ENCODE measurements around the gene ELMO2. TPM values are rescaled to one million over a fixed set of nuclear protein-coding genes. Genes with fewer than 3 reads are reported as not detected.

Gene ELMO2
- total and polyA plus RNA-seq, 9 of the 15 experiments (the other 6 are each of a cell fraction or from before 2014, with no cell fraction given) = 7.5 to 21.5 (median 15.9) TPM

- TF ChIP-seq MITF (IDR thresholded peaks at IDR 0.05) = peak; percentile 60
- TF ChIP-seq ZNF280B (CRISPR knock-in tag; IDR thresholded peaks at IDR 0.05) = no peak
- TF ChIP-seq NKRF (IDR thresholded peaks at IDR 0.05; ENCODE audit: borderline replicate concordance) = peak; percentile 95
- TF ChIP-seq ATF2 (CRISPR knock-in tag; IDR thresholded peaks at IDR 0.05) = no peak
- TF ChIP-seq COPS2 (conservative IDR thresholded peaks at IDR 0.05) = no peak
- TF ChIP-seq ID3 (CRISPR knock-in tag; IDR thresholded peaks at IDR 0.05) = no peak
- peak; percentile 46; the same call in 1 of the 2 replicates for TF ChIP-seq ID3 (tag; IDR thresholded peaks at IDR 0.05)
- peak; percentile 96 for TF ChIP-seq POLR2A (conservative IDR thresholded peaks at IDR 0.05)
- TF ChIP-seq TGIF2 (CRISPR knock-in tag; IDR thresholded peaks at IDR 0.05) = peak; percentile 97
- no peak for TF ChIP-seq PBX2 (CRISPR knock-in tag; IDR thresholded peaks at IDR 0.05; ENCODE audit: low read depth)
- TF ChIP-seq PBX2 (tag; conservative IDR thresholded peaks at IDR 0.05; ENCODE audit: low read depth) = no peak
- TF ChIP-seq ARID4B (CRISPR knock-in tag; IDR thresholded peaks at IDR 0.05) = peak; percentile 81
Observed at GRCh38 chr20:46363874-46364669, 42.3 kb downstream of the ELMO2 start (continued).
